ENCODE results near the gene COMMD10.
"Not testable (repeated sequence)": the region's sequence is repeated elsewhere in the genome, so short reads cannot be mapped to it uniquely, and the experiment has no call there.

Gene COMMD10

DNA sequence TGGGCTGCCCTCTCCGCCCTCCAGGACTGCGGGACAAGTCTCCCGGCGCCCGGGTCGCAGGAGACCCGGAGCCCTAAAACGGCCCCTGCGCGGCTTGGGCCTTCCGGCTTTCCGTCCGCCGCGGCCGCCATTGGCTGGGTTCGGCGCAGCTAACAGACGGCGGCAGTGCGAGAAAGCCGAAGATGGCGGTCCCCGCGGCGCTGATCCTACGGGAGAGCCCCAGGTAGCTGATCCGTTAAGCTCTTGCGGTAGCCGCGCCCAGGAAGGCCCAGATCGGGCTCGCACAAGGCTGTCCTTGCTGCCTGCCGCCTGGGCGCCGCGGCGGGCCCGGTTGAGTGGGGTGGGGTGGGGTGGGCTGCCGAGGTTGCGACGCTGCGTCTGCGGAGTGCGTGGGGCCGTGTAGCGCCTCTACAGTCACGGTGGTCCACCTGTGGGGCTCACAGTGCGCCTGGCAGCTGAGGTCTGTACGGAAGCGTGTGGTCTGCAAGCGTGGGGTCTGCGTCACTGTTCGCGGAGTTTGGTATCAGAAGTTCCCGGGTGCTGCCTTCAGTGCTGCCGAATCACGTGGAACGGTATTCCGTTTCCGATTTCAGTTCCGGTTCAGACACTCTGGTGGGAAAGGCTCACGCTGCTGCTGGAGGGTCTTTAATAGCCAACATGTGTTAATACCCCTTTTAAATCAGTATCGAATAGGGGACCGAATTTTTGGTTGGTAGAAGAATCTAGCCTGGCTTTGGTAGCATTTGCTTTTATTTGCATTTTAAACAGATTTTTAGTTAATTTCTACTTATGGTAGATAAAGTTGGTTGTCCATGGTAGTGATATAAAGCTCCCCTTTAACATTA, at the start of gene COMMD10:
TSS of gene COMMD10 (plus strand) at position 155 of the 845 bp plus-strand sequence.
- peak; percentile 63 to 75 for DNase-seq

GRCh38 chr5:116035123-116035522, 49.7 kb upstream of the COMMD10 start:
- no peak for DNase-seq

DNA sequence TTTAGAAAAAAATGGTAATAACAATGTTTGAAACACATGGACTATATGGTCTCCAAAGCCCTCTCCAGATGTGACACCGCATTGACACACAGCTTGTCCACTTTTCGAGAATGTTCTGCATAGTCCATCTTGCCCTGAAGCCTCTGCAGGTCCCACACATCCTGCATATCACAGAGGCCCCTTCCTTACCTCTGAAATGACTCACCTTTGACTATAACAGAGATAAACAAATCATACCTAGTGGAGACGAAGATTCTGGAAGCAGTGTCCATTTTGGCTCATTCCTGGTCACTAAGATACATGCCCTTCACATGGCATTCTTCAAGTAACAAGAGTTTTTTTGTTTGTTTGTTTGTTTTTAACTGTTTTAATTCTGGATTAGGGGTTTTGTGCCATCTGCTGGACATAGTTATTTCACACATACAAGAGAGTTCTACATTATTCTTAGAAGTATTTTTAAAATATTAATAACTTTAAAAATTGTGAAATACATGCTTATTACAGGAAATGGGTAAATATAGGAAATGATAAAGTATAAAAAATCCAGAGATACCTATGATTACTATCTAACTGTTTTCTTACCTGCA, 47.5 kb upstream of the COMMD10 start:
- no peak for DNase-seq

DNA sequence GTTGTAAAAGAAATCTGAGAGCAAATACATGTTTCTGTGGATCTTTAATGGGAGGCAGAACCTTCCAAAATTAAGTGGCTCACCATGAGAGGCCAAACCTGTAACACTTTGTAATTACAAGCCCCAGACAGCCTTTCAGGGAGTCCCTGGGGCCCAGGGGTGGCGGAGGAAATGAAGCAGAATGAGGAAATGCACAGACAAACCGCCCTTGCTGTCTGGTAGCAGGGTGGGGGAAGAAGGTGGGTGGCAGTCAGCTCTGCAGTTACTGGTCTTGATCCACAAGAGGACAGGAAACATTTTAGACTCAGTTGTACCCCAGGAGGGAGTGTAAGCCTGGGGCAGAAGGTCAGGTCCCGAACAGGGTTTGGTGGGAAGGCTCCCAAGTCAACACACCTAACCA, 46.0 kb upstream of the COMMD10 start:
- no peak for DNase-seq

GRCh38 chr5:116042375-116042774, 42.5 kb upstream of the COMMD10 start:
- DNase-seq, result no peak

- no peak for DNase-seq
These were observed 40.8 kb upstream of the COMMD10 start for GRCh38 chr5:116044073-116044472.

DNA sequence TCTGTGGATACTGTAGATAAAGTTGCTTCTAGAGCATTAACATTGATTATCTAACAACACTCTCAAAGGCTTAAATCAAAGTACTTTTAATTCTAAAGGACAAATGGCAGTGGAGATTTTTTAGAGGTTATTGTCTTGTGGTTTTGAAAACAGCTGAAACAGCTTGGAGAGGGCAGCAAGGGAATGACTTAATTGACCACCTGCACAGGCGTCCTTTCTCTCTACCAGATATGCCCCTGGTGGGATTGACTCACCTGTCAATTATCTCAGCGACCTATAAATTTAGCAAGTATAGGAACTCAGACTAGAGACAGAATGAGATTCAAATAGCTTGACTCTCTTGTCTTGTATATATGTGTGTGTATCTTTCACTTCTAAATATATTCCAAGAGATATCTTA, 39.0 kb upstream of the COMMD10 start:
- no peak for DNase-seq

DNA sequence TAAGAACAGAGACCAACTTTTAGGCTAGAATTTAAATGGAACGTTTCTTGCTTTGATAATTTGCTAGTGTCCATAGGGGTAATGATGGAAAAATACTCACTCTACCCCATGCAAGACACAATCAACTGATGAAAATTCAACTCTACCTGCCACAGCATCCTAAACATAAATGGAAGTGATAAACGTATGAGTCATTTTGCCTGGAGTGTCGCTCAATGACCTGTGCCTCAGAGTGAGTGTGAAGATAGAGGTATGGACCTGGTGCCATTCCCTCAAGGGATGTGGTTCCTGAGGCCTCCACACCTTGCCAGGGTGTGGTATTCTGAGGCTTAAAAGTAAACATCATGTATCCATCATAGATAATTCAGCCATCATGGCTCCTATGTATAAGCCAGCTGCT, 38.6 kb upstream of the COMMD10 start:
- DNase-seq, result no peak

- DNase-seq, result no peak
These were observed 38.0 kb upstream of the COMMD10 start for GRCh38 chr5:116046823-116047222.

DNA sequence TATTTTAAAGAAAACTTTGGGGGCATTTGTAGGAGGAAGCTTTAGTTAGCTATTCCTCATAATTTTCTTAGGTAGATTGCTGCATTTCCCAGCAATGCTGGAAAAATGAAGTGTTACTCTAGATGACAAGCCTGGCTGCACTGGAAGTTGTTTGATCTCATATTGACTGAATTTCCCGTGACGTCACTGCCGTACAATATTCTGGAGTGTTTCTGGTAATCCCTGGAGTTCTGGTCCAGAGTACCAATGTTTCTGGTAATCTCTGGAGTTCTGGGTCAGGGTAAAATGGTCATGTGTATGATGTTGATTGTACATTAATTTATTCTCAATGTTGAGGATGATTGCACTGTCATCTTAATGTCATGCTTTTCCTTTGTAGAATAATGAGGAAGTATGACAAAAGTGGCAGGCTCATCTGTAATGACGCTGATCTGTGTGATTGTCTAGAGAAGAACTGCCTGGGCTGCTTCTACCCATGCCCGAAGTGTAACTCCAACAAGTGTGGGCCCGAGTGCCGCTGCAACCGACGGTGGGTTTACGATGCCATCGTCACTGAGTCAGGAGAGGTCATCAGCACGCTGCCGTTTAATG, 26.4 kb upstream of the COMMD10 start:
- DNase-seq, result no peak

DNA sequence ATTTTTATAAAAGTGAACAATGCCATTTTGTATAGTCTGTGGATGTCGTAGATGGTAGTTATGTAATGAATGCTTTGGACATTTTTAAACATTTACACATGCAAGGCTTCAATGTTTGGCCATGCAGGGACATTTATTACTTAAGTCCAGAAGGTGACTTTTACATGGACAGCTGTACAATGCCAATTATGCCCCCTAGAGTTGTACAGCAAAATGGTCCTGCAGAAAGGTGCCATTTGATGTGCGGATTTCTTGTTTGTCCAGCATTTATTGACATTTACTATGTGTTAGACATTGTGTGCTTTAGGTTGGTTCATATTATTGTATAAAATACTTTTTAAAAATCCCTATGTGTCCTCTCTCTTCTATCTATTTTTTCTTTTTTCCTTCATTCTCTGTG, 22.5 kb upstream of the COMMD10 start:
- no peak for DNase-seq

- DNase-seq, result no peak
These were observed 20.9 kb upstream of the COMMD10 start for GRCh38 chr5:116063950-116064349.

DNA sequence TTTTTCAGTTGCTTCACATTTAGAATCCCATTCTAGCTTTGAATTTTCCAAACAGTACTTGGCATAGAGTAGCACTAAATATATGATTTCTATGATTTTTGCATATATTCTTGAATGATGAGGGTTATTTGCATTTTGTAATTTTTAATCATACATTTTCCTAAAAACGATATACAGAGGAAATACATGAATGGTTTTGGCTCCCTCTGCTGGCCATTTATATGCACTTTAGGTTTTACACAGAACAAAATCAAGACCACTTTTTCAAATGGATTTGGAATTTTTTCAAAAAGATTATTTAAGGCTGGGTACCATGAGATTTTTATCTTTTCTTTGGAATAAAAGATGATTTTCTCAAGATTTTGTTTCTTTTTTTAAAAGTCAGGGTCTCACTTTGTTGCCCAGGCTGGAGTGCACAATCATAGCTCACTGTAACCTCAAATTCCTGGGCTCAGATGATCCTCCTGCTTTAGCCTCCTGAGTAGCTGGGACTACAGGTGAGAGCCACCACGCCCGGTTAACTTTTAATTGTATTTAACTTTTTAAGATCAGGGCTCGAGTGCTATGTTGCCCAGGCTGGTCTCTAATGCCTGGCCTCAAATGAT, 16.7 kb upstream of the COMMD10 start:
- peak in 1 of 2 donors; percentile 63 for DNase-seq

- DNase-seq, result no peak
These were observed 13.6 kb upstream of the COMMD10 start for GRCh38 chr5:116071211-116071610.

DNA sequence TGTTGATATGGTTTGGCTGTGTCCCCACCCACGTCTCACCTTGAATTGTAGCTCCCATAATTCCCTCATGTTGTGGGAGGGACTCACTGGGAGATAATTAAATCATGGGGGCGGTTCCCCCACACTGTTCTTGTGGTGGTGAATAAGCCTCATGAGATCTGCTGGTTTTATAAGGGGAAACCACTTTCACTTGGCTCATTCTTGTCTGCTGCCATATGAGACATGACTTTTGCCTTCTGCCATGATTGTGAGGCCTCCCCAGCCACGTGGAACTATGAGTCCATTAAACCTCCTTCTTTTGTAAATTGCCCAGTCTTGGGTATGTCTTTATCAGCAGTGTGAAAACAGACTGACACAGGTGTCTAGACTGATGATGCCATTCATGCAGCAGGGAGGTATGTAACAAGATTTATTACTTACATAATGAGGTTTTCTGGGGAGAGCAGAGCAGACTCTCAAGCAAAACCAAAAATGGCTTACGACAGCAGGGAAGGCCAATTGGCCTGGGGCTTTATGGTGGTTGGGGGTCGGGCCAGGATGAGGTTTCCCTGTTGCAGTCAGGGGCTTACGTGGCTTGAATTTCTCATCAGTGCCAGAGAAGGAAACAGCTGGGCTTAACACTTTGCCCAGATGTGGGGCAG, 9.5 kb upstream of the COMMD10 start:
- DNase-seq, result no peak

- no peak for DNase-seq
These were observed 8.3 kb upstream of the COMMD10 start for GRCh38 chr5:116076496-116076895.

GRCh38 chr5:116078199-116078598, 6.6 kb upstream of the COMMD10 start:
- DNase-seq, result no peak

GRCh38 chr5:116084287-116084691, 536 bp upstream of the COMMD10 start:
- DNase-seq, result no peak

DNA sequence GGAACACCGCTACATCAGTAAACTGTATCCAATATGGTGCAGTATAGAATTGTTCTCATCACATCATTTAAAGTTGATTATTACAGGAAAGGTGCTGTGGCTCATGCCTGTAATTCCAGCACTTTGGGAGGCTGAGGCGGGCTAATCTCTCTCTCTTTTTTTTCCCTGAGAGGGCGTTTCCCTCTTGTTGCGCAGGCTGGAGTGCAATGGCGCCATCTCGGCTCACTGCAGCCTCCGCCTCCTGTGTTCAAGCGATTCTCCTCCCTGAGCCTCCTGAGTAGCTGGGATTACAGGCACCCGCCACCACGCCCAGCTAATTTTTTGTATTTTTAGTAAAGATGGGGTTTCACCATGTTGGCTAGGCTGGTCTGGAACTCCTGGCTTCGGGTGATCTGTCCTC, 1.5 kb downstream of the COMMD10 start:
- not testable (repeated sequence) for DNase-seq

- no peak for DNase-seq
These were observed 3.2 kb downstream of the COMMD10 start for GRCh38 chr5:116088062-116088461.

GRCh38 chr5:116090302-116090701, 5.5 kb downstream of the COMMD10 start:
- DNase-seq, result no peak

DNA sequence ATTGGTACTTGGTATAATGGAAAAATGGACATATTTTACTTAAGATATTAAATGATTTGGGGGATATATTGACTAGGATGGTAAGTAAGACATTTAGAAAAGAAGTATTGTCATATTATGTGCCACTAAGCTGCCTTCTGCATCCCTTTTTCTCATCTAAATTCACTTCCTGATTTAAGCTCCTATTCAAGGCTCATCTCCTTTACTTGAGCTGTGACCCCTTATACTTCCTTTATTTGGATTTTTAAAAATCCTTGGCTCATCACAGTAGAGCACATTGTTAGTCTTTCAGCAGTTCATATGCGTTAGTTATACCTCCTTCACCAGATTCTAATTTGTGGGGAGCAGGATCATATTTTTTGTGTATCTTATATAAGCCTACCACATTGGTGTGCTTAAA, 6.6 kb downstream of the COMMD10 start:
- no peak for DNase-seq

GRCh38 chr5:116097301-116097700, 12.5 kb downstream of the COMMD10 start:
- no peak for DNase-seq

Data from hippocampal formation (tissue), 2 donors.